HG03039 (cell line): ENCODE results near the gene DPP6.
A peak's percentile ranks its signal among the peaks of the same experiment; 100 is the strongest.
"Not testable (repeated sequence)": the region's sequence is repeated elsewhere in the genome, so short reads cannot be mapped to it uniquely, and the experiment has no call there.

Experiments used
- ATAC-seq: cut with Tn5 transposase; IDR thresholded peaks from one replicate; pipeline ENCODE4 v1.9.1; 2021; ENCODE audit warnings: mild to moderate bottlenecking, moderate library complexity; ENCODE audit not compliant: unreplicated experiment

The DPP6 gene

DNA sequence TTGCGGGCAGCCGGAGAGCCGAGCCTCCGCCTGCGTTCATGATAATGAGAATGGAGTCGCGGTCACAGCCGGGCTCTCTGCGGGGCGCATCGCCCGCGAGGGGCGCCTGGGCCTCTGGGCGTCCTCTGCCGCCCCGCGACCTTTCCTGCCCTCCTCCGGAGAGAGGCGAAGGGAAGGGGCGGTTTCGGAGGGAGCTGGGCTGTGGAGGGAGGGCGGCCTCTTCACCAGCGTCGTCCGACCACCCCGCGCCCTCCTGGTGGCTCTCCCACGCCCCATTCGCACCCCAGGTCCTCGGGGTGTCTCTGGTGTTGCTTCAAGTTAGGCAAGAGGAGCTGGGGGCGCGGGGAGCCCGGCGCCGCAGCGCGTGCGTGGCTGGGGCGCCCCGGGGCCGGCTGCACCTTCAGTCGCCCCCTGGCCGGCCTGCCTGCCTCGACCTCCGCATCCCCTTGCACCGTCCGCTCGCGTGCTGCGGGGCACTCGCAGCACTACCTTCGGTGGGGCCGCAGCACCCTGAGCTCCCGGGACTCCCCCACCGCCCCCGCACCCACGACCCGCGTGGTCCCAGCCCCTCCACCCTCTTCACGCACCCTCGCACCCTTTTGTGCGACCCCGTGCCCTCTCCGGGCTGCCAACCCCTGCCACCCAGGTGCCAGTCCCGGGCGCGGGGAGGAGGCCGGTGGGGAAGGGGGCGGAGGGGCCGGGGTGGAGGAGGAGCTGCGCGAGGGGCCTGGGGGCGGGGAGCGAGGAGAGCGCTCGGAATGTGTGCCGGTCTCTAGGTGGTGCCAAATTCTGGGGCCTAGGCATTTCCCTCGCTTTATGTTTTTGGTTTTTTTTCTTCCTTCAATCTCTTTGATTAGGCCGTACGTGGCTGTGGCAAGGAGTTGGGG is at the start of gene DPP6:
Gene DPP6 (plus strand): TSS at position 756 of the 887 bp plus-strand sequence.
- ATAC-seq: not testable (repeated sequence)

DNA sequence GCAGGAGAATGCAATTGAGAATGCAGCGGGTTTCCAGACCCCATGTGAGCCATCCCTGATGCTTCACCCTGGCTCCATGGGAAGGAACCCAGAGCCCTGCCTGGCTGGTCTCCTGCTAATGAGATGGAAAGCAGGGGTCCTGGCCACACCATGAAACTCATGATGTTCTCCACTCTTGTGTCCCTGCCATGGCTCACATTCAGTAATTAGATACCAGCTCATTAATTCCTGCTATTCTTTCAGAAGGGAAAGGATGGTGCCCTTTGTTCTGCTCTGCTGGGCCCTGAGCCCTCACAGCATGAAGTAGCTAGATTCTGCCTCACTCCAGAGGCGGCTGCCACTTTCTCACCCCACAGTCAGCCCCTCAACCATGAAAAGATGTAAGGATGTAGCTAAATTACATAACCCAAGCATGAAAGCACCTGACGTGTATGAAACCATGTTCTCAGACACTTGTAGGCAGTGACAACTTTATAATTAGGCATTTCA is 42.7 kb upstream of the DPP6 start:
- ATAC-seq: not testable (repeated sequence)

DNA sequence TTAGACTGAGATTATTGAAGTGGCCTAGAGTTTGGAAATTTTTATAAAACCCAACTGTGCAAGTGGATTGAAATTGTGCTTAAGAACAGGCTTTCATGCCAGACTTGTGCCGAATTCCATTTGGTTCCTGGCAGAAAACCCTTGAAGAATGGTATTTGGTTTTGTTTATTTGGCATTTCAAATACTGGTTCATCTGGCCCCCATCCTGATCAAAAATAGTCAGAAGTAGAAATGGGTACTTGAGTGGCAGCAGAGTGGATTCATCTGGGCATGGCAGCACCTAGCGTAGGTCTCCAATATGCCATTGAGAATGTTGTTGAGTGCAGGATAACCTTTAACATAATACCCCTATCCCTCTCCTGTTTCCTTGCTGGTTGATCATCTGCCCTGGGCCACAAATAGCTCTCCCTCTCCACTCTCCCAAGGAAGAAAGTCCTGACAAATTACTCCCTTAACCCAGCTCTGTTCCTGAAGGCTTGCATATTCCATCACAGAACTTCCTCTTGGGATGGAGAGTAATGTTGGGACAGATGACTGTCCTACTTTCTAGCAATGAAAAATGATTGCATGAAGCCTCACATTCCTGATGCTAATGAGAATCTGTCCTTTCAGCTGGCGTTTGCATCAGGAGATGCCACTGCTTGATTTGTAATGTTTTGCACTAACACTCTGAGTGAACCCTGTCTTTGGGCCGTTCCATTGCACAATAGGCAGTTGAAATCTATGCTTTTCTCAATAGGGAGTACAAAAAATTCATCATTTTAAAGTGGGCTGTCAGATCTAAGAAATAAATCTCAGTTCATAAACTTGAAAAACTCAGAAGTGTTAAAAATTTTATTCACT is 41.3 kb upstream of the DPP6 start:
- not testable (repeated sequence) for ATAC-seq

GRCh38 chr7:154012800-154013199 is 39.4 kb upstream of the DPP6 start:
- ATAC-seq: not testable (repeated sequence)

DNA sequence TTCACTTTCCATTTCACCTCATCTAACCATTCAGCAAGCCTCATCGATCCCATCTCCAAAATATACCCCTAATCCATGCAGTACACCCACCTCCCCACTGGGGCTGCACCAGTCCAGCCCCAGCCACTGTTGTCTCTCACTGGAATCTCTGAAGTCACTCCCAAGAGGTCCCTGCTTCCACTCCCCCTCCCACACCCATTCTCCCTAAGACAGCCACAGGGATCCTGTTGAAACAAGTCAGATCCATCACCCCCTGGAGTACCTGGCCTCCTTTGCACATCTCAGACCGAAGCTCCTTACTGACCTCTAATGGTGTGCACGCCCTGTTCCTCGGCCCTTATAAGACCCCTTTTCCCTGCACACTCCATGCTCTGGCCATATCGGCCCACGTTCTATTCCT is 36.6 kb upstream of the DPP6 start:
- ATAC-seq: not testable (repeated sequence)

DNA sequence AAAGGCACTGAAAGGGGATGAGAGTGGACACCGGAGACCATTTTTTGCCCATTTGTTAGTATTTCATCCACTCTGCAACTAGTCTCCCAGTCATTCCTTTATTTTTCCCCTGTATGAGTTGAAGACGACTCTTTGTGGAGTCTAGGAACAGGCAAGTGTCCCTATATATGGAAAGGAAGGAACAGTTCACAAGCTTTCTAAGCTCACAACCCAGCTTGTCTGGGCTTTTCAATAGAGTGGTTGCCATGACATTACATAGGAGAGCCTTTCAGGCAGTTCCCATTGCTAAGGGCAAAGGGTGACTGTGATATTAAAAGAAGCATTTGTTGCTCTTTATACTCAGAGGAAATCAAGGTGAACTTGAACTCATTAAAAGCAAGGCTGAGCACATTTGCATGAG is 33.8 kb upstream of the DPP6 start:
- ATAC-seq: not testable (repeated sequence)

DNA sequence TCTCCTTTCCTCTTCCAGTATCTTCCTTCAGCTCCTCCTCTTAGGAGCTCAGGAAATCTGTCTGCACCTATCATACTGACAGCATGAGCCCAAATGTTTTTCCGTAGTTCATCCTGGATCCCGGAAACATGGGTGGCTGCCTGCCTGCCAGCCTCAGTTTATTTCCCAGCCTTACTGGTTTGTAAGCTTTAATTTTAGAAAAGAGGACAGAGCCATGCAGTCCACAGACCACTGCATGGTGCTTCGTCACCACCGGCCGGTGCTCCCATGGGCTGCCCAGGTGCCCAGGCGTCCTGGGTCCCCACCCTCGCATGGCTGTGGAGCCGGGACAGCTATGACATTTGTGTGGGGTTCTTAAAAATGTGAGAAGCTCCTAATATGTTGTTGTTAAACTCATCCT is 24.4 kb upstream of the DPP6 start:
- not testable (repeated sequence) for ATAC-seq

DNA sequence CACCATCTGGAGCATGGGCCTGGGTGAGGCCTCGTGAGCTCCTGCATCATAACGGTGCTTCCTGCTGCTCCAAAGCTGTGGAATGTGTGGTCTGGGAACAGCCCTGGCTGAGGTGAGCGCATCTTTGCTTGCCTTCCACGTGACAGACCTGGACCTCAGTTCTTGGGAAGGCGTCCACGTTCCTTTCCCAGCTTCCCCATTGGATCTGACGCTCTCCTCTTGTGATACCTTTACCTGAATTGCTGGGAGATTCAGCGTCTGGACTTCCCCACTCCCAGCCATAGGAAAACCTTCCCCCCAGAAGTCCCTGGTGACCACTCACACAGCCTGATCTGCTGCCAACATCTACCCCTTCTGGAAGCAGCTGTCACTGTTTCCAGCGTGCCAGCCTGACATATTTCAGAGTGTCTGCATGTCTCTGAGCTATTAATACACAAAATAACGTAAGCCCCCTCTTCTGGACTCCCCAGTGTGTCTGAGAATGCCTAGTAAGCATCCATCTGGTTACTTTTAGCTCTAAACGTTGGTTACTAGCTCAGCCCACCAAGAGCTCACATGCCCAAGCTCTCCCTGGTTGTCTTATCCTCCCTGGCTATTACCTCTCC is 21.6 kb upstream of the DPP6 start:
- not testable (repeated sequence) for ATAC-seq

GRCh38 chr7:154039466-154040165 is 12.6 kb upstream of the DPP6 start:
- peak; percentile 88 for ATAC-seq

DNA sequence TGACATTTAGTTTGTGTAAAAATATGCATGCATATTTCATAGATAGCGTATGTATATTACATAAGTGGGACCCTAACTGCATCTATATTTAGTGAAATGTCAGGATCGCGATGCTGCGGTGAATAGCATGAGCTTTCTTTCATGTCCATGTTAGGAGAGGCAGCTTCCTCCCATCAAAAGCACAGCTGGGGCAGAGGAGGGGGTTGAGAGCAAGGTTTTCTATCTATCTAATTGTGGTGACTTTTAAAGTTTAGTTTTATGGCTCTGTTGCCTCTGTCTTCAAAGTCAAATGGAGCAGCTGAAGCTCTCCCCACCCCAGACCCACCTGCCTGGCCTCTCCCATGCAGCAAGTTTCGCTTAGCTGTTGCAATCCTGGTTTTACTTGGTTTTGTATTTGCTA is 1.8 kb upstream of the DPP6 start:
- ATAC-seq: not testable (repeated sequence)

- ATAC-seq: not testable (repeated sequence)
Observed at GRCh38 chr7:154051006-154051642, 1.1 kb upstream of the DPP6 start.

GRCh38 chr7:154052530-154053252 is 493 bp downstream of the DPP6 start:
- not testable (repeated sequence) for ATAC-seq

- ATAC-seq: not testable (repeated sequence)
Observed at GRCh38 chr7:154053466-154054312, 1.5 kb downstream of the DPP6 start.

- ATAC-seq: not testable (repeated sequence)
Observed at GRCh38 chr7:154054664-154055063, 2.5 kb downstream of the DPP6 start.

GRCh38 chr7:154055491-154056106 is 3.4 kb downstream of the DPP6 start:
- not testable (repeated sequence) for ATAC-seq

- not testable (repeated sequence) for ATAC-seq
Observed at GRCh38 chr7:154058783-154059182, 6.6 kb downstream of the DPP6 start.

- not testable (repeated sequence) for ATAC-seq
Observed at GRCh38 chr7:154060551-154060950, 8.4 kb downstream of the DPP6 start.

DNA sequence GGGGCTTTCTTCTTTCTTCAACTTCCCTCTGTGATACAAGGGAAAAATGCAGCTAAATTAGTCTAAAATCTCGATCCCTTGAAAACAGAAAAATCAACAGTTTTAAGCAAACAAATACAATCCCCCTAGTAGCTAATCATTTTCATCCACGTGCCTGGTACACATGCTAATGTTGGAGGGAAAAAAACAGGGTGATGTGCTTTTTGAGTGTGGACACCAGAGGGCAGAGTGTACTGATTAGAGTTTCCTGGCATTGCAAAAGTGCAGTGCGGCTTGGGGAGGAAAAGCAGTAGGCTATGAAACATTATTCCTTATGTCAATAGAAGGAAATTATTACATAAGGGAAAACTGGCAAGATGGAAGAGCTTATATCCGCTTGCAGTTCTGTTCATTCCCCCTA is 19.6 kb downstream of the DPP6 start:
- not testable (repeated sequence) for ATAC-seq
